ENCODE data around the gene CFAP90.

CFAP90 gene

DNA sequence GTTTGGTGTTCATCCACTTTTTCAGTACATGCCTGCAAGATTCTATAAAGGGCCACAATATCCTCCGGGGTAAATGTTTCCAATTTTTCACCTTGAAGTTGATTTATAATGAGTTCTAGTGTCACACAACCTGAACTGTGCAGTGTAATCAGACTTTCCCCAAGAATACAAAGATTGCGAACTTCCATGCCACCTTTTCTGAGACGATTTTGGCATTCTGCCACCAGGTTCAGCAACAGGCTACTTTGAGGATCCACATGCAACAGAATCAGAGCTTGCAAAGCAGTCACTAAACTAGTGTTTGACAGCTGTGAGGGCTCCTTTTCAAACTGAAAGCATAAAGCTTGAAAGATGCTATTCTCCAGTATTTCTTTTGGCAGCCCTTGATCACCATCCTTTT is 16.3 kb upstream of the CFAP90 start:
- peaks cover 72% of the 10 kb centered on the region for H3K36me3 ChIP-seq
- no peaks in the 10 kb centered on the region for H3K9me3 ChIP-seq (ENCODE audit: severe bottlenecking)
- H3K27me3 ChIP-seq (ENCODE audit: insufficient read depth, low read depth, severe bottlenecking), result no peaks in the 10 kb centered on the region
- H3K27ac ChIP-seq, result no peak overlapping the region
- DNase-seq, result no peak
- no peak overlapping the region for H3K4me3 ChIP-seq (ENCODE audit: low read depth, low read length)
- TF ChIP-seq, protein P1, sequence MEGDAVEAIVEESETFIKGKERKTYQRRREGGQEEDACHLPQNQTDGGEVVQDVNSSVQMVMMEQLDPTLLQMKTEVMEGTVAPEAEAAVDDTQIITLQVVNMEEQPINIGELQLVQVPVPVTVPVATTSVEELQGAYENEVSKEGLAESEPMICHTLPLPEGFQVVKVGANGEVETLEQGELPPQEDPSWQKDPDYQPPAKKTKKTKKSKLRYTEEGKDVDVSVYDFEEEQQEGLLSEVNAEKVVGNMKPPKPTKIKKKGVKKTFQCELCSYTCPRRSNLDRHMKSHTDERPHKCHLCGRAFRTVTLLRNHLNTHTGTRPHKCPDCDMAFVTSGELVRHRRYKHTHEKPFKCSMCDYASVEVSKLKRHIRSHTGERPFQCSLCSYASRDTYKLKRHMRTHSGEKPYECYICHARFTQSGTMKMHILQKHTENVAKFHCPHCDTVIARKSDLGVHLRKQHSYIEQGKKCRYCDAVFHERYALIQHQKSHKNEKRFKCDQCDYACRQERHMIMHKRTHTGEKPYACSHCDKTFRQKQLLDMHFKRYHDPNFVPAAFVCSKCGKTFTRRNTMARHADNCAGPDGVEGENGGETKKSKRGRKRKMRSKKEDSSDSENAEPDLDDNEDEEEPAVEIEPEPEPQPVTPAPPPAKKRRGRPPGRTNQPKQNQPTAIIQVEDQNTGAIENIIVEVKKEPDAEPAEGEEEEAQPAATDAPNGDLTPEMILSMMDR (IDR thresholded peaks at IDR 0.05; ENCODE audit: low read depth, low read length), result no peak

DNA sequence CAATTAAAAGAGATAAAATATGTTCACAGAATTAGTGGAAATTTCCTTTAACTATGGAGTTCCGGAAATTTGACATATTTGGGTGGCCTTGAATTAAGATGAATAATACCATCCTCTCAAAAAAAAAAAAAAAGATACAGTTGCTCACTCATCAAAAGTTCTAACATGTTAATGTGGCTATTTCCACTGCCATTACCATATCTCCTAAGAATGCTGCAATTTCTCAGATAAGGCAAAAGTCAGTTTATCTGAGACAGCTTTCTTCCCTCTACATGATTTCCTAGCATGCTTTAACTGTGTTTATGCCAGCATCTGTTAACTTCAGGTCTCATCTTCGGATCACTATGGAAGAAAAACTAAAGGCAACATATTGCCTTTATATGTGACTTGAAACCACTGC is 15.3 kb upstream of the CFAP90 start:
- DNase-seq, result no peak
- Histone ChIP-seq H3K27ac (no peak overlapping the region), H3K4me3 (ENCODE audit: low read depth, low read length) (no peak overlapping the region), H3K27me3 (ENCODE audit: insufficient read depth, low read depth, severe bottlenecking) (no peaks in the 10 kb centered on the region), H3K36me3 (peaks cover 72% of the 10 kb centered on the region), H3K9me3 (ENCODE audit: severe bottlenecking) (no peaks in the 10 kb centered on the region)
- TF ChIP-seq, protein P1 (IDR thresholded peaks at IDR 0.05; ENCODE audit: low read depth, low read length), result no peak

DNA sequence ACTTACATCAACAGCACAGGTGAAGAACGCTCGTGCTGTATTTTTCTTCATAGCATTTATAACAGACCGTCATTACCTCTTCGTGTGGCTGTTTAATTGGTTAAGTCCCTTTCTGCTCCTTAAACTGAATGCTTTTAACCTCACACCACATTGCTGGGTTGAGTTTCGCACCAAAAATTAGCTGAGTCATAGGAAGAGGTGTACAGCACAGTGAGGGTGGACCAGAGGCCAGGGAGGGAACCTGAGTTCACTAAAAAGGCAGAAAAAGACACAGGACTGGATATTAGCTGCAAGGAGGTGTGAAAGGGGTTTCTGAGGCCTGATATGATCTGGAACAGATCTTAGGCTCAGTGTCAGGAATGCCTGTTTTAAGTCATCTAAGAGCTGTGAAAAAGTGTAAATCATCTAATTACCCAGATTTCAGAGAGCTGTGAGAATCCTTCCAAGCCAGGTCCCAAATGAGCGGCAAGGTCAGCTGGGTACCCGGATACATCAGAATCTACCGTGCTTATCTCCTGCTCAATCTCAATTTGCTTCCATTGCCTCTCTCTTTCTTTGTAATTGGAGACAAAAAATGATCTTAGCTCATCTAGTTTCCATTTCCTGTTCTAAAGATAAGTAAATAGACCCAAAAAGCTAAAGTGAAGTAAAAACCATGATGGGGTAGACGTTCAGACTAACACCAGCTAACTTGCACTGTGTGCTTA is 7.1 kb upstream of the CFAP90 start:
- no peak overlapping the region for H3K27ac ChIP-seq
- peaks cover 52% of the 10 kb centered on the region for H3K36me3 ChIP-seq
- DNase-seq, result no peak

DNA sequence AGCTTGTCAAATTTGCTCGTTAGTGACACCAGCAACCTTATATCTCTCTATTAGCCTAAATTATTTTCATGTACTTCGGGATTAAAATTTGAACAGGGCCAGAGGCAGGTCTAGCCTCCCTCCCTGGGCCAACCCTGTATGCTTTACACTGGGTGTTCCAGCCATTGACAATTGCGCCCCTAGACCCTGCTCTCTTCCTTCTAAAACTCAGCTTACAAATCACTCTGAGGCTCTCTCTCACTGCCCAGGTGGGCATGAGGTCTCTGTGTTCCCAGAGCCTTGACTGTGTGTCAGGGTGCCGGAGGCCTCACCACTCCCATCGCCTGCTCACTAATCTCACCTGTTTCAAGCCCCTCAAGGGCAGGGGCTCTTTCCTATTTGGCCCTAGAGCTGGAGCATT is 6.4 kb upstream of the CFAP90 start:
- Histone ChIP-seq H3K27me3 (ENCODE audit: insufficient read depth, low read depth, severe bottlenecking) (no peaks in the 10 kb centered on the region), H3K27ac (no peak overlapping the region), H3K36me3 (peaks cover 45% of the 10 kb centered on the region), H3K4me3 (ENCODE audit: low read depth, low read length) (no peak overlapping the region), H3K9me3 (ENCODE audit: severe bottlenecking) (no peaks in the 10 kb centered on the region)
- no peak for DNase-seq
- TF ChIP-seq, protein P1 (IDR thresholded peaks at IDR 0.05; ENCODE audit: low read depth, low read length), result no peak

More for the DNA sequence above, 7.1 kb upstream of the CFAP90 start:
- H3K4me3 ChIP-seq (ENCODE audit: low read depth, low read length), result no peak overlapping the region
- H3K27me3 ChIP-seq (ENCODE audit: insufficient read depth, low read depth, severe bottlenecking), result no peaks in the 10 kb centered on the region
- no peaks in the 10 kb centered on the region for H3K9me3 ChIP-seq (ENCODE audit: severe bottlenecking)
- TF ChIP-seq, protein P1 (IDR thresholded peaks at IDR 0.05; ENCODE audit: low read depth, low read length), result no peak

DNA sequence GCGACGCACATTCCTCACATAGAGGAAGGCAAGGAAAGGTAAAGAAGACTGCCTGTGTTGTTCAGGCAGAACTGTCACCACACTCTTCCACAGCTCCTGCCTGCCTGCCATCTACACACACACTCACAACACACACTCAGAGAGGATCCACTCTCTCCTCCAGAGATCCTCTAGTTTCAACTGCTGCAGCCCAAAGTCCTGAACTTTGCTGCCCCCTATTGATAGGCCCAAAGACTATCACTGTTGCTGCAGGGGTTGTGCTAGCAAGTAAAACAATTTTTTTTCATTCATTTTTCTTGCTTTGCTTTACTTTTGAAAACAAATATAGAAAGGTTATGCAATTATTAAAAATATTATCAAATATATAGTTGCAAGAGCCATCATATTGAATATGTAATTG is 5.9 kb upstream of the CFAP90 start:
- peak; percentile 76 for DNase-seq
- Histone ChIP-seq H3K4me3 (ENCODE audit: low read depth, low read length) (no peak overlapping the region), H3K27ac (no peak overlapping the region), H3K9me3 (ENCODE audit: severe bottlenecking) (no peaks in the 10 kb centered on the region), H3K36me3 (peaks cover 40% of the 10 kb centered on the region), H3K27me3 (ENCODE audit: insufficient read depth, low read depth, severe bottlenecking) (no peaks in the 10 kb centered on the region)
- TF ChIP-seq, protein P1 (IDR thresholded peaks at IDR 0.05; ENCODE audit: low read depth, low read length), result peak; percentile 93

DNA sequence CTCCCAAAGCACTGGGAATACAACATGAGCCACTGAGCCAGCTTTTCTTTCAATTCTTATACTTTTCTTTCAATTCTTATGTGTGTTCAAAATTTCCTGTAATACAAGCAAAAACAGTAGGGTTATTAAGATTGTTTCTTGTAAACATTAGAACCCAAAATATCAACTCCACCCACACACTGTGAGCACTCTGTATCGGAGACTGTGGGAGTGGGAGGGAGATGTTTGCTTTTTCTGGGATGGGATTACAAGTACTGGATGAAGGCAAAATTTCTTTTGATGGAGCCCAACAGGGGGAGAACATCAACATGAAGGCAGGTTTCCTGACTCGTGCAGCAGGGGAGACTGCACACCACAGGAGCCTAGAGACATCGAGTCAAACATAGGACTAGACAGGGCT is 4.7 kb upstream of the CFAP90 start:
- TF ChIP-seq, protein P1 (IDR thresholded peaks at IDR 0.05; ENCODE audit: low read depth, low read length), result no peak
- H3K36me3 ChIP-seq, result peaks cover 28% of the 10 kb centered on the region
- DNase-seq, result no peak
- H3K4me3 ChIP-seq (ENCODE audit: low read depth, low read length), result no peak overlapping the region
- H3K27ac ChIP-seq, result no peak overlapping the region
- H3K27me3 ChIP-seq (ENCODE audit: insufficient read depth, low read depth, severe bottlenecking), result no peaks in the 10 kb centered on the region
- no peaks in the 10 kb centered on the region for H3K9me3 ChIP-seq (ENCODE audit: severe bottlenecking)

Data from WERI-Rb-1 (cell line).